Stimulated activated CD4-positive, alpha-beta T cell treated with anti-CD3 and anti-CD28 coated beads, Interleukin-4, amount 100 ng/mL, for 4 hours (primary cell): ENCODE results near the gene PRH1.

Experiments
- DNase-seq, 2 experiments: peaks; one replicate each; pipeline ENCODE4 v3.0.0-alpha.2; 2020

The PRH1 gene

DNA sequence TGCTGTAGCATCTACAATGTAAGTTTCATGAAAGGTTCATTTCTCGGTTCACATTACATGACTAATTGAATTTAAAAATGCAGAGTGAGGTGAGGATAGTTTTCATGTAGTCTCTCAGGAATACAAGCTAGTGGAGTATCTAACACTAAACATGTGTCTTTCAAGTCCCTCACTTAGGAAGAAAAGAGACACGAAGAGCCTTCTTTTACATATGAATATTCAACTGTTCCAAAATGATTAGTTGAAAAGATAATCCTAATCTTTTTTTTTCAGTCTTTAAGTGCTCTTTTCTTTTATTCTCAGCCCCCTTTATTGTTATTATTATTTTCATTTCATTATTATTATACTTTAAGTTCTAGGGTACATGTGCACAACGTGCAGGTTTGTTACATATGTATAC lies 45.6 kb downstream of the PRH1 start:
- DNase-seq, result no peak
